Midbrain (tissue), 1 donor: ENCODE measurements around the gene EGLN2.
"Not testable (repeated sequence)": the region's sequence is repeated elsewhere in the genome, so short reads cannot be mapped to it uniquely, and the experiment has no call there.

Experiments used
- DNase-seq: peaks from one replicate; lab custom pipeline; 2025; lab: John Stamatoyannopoulos, UW

The EGLN2 gene

GRCh38 chr19:40818480-40819399, 19.7 kb downstream of the EGLN2 start:
- DNase-seq, result peak; percentile 43

- DNase-seq, result peak; percentile 44
These were observed 20.7 kb downstream of the EGLN2 start for GRCh38 chr19:40819479-40820234.

DNA sequence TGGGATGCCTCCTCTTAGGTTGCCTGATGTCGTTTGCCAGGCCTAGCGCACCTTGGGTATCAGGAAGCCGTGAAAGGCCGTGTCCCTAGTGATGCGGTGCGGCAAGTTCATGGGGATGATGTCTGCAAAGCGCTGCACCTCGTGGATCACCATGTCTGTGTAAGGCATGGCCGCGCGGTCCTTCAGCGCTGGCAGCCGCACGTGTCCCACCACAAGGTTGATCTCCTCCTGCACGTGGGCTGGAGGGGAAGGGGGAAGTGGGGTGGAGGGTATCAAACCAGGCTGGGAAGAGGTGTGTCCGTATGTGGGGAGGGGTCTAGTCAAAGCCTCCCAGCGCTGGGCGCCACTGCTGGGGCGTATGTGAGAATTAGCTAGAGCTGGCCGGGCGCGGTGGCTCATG, 23.2 kb downstream of the EGLN2 start:
- no peak for DNase-seq

DNA sequence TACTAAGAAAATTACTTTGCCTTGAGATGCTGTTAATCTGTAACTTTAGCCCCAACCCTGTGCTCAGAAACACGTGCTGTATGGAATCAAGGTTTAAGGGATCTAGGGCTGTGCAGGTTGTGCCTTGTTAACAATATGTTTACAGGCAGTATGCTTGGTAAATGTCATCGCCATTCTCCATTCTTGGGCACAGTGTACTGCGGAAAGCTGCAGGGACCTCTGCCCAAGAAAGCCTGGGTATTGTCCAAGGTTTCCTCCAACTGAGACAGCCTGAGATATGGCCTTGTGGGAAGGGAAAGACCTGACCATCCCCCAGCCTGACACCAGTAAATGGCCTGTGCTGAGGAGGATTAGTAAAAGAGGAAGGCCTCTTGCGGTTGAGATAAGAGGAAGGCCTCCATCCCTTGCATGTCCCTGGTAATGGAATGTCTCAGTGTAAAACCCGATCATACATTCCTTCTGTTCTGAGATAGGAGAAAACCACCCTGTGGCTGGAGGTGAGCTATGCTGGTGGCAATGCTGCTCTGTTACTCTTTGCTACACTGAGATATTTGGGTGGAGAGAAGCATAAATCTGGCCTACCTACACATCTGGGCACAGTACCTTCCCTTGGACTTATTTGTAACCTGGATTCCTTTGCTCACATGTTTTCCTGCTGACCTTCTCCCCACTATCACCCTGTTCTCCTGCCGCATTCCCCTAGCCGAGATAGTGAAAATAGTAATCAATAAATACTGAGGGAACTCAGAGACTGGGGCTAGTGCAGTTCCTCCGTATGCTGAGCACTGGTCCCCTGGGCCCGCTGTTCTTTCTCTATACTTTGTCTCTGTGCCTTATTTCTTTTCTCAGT, 23.9 kb downstream of the EGLN2 start:
- not testable (repeated sequence) for DNase-seq

- not testable (repeated sequence) for DNase-seq
These were observed 25.9 kb downstream of the EGLN2 start for GRCh38 chr19:40824916-40825315.

- DNase-seq, result not testable (repeated sequence)
These were observed 26.6 kb downstream of the EGLN2 start for GRCh38 chr19:40825460-40826095.

DNA sequence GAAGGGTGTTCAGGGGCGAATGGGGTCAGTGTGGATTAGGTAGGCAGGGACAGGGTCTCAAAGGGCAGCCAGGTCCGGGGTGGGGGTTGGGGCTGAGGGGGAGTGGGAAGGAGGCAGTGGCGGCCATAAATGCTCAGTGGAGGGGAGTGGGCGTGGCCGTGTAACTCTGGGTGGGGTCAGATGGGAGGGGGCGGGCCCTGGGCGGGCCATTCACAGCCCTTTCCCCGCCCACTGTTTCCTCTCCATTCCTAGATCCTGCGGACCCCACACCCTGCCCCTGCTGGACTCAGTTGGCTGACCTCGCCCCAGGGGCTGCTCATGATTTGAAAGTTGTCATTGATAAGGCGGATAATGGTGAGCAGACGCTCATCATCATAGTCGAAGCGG, 27.3 kb downstream of the EGLN2 start:
- DNase-seq, result not testable (repeated sequence)

- DNase-seq, result not testable (repeated sequence)
These were observed 27.9 kb downstream of the EGLN2 start for GRCh38 chr19:40826699-40827385.

DNA sequence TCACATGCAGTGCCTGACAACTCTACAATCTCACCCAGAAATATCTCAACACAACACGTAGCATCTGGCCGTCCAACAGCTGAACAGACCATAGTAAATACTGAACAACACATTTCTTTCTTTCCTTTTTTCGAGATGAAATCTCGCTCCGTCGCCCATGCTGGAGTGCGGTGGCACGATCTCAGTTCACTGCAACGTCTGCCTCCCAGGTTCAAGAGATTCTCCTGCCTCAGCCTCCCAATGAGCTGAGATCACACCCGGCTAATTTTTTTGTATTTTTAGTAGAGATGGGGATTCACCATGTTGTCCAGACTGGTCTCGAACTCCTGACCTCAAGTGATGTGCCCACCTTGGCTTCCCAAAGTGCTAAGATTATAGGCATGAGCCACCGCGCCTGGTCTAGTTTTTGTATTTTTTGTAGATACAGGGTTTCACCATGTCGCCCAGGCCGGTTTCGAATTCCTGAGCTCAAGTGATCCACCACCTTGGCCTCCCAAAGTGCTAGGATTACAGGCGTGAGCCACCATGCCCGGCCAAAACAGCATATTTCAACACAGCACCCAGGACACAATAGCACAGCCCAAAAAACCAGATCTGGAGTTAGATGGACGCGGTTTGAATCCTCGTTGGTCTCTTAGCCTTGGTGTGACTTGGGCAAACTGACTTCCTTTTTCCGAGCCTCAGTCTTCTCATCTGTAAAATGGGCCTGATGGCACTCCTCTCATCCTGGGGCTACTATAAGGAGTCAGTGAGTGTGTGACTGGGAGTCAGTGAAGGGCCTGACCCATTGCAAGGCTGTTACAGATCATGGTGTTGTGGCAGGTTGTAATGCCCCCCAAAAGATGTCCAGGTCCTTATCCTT, 28.6 kb downstream of the EGLN2 start:
- no peak for DNase-seq

DNA sequence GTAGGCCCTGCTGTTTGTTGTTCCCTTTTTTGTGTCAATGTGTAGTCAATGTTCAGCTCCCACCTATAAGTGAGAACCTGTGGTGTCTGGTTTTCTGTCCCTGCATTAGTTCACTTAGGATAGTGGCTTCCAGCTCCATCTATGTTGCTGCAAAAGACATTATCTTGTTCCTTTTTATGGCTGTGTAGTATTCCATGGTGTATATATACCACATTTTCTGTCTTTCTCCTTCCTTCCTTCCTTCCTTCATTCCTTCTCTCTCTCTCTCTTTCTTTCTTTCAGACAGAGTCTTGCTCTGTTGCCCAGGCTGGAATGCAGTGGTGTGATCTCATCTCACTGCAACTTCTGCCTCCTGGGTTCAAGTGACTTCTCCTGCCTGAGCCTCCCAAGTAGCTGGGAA, 30.2 kb downstream of the EGLN2 start:
- DNase-seq, result no peak

- not testable (repeated sequence) for DNase-seq
These were observed 31.8 kb downstream of the EGLN2 start for GRCh38 chr19:40830741-40831140.

DNA sequence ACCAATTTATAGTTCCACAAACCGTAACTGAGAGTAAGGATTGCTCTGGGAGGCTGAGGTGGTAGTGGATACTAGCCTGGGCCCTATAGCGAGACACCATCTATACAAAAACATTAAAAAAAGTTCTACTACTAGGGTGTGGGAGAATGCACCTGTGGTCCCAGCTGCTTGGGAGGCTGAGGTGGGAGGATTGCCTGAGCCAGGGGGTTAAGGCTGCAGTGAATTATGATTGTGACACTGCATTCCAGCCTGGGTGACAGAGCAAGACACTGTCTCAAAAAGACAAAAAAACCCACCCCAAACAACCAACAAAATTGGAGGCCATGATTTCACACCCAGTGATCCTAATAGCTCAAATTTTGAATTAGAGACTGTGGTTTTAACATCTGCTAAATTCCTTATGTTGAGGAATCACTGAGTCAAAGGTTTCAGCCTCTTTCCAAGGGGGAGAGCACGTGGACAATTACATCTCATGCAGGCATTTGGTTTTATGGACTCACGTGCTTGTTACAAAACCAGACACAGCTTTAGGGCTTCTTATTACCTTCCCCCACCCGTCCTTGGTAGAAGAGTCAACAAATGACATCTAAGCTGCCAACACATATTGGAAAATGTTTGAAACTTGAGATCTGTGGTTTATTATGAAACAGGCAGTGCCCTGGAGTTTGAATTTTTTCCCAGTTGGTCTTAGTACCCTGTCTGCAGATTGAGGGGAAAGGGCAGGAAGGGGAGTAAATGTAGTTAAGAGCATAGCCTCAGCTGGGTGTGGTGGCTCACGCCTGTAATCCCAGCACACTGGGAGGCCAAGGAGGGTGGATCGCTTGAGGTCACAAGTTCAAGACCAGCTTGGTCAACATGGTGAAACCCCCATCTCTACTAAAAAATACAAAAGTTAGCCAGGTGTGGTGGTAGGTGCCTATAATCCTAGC, 32.8 kb downstream of the EGLN2 start:
- DNase-seq, result no peak

DNA sequence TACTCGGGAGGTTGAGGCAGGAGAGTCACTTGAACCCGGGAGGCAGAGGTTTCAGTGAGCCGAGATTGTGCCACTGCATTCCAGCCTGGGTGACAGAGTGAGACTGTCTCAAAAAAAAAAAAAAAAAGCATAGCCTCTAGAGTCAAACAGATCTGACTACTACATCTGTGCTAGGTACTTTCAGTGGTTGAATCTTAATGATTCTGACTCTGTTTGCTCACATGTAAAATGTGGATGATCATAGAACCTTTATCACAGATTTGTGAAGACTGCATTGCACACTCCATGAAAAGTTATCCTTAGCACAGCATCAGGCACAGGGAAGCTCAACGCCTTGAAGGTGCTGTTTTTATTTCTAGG, 33.4 kb downstream of the EGLN2 start:
- DNase-seq, result not testable (repeated sequence)

DNA sequence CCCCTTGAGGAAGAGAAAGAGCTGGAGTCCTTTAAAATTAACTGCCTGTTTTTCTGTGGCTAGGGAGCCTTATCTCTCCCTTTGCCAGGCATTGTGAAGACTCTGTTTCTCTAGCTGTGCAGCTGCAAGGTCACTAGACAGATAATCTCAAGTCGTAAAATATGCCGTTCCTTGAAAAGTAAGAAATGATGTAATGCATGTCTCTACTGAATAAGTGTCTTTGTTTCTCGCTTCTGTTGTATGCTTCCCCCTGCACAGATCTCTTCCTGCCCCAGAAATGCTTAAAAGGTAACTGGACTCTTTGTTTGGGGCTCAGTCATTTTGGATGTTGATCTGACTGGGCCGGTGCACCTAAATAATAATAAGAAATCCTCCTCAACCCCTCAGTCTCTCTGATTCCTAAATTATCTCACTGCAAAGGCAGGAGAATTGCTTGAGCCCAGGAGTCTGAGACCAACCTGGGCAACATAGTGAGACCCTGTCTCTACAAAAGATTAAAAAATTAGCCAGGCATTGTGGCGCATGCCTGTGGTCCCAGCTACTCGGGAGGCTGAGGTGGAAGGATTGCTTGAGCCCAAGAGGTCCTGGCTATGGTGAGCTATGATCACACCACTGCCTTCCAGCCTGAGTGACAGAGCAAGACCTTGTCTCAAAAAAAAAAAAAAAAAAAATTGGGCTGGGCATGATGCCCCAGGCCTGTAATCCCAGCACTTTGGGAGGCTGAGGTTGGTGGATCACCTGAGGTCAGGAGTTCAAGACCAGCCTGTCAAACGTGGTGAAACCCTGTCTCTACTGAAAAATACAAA, 34.9 kb downstream of the EGLN2 start:
- DNase-seq, result not testable (repeated sequence)

- DNase-seq, result no peak
These were observed 37.9 kb downstream of the EGLN2 start for GRCh38 chr19:40836754-40837429.

GRCh38 chr19:40838477-40838876, 39.5 kb downstream of the EGLN2 start:
- DNase-seq, result not testable (repeated sequence)

DNA sequence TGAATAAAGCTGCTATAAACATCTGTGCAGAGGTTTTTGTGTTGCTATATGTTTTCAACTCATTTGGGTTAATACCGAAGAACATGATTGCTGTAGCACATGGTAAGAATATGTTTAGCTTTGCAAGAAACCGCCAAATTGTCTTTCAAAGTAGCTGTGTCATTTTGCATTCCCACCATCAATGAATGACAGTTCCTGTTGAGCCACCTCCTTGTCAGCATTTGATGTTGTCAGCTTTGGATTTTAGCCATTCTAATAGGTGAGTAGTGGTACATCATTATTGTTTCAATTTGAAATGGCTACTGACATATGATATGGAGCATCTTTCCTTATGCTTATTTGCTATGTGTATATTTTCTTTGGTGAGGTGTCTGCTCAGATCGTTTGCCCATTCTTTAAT, 43.0 kb downstream of the EGLN2 start:
- DNase-seq, result not testable (repeated sequence)
